Smooth muscle cell of bladder (primary cell): Measurements from ENCODE around the gene SBK1. TPM values are rescaled to one million over a fixed set of nuclear protein-coding genes. Genes with fewer than 3 reads are reported as not detected.

ENCODE experiments used
- total RNA-seq: library from RNA; depleted of rRNA; stranded (reverse); fragments of >200 nt; gene quantifications from 2 replicates; pipeline ENCODE4 v1.2.3, GENCODE V29; 2014

SBK1 gene
- total RNA-seq = not detected in 2 replicates

GRCh38 chr16:28291651-28292626 is at the start of gene SBK1:
Gene SBK1, plus strand, starts transcription at chr16:28292525. Its CDS starts 24,867 bp downstream, at chr16:28317392.

GRCh38 chr16:28363408-28363807 is 71.1 kb downstream of the SBK1 start, which contains the start of gene NPIPB6:
Gene NPIPB6, minus strand, starts transcription at chr16:28363508. Its CDS starts 686 bp downstream, at chr16:28362822.

Other genes starting within 250 kb of the SBK1 start
- under 0.01 TPM in 2 replicates for gene GSG1L, start 228.8 kb upstream of the SBK1 start, total RNA-seq
- 74.0 and 80.0 TPM in 2 replicates for gene XPO6, start 80.6 kb upstream of the SBK1 start, total RNA-seq
- gene NPIPB6, start 71.0 kb downstream of the SBK1 start, total RNA-seq = 0.57 TPM in 1 of 2 replicates, not detected in the other
- 55.9 and 81.2 TPM in 2 replicates for gene EIF3CL, start 111.3 kb downstream of the SBK1 start, total RNA-seq
- not detected in 2 replicates for gene NPIPB7, start 179.8 kb downstream of the SBK1 start, total RNA-seq
- gene CLN3, start 199.5 kb downstream of the SBK1 start, total RNA-seq = 14.1 and 14.5 TPM in 2 replicates
- under 0.01 TPM in 1 of 2 replicates, not detected in the other for gene APOBR, start 202.1 kb downstream of the SBK1 start, total RNA-seq
- 0.28 TPM in 1 of 2 replicates, not detected in the other for gene IL27, start 214.3 kb downstream of the SBK1 start, total RNA-seq
- 32.5 and 50.5 TPM in 2 replicates for gene NUPR1, start 246.4 kb downstream of the SBK1 start, total RNA-seq